ENCODE data around the gene BBC3.

BBC3 gene

DNA sequence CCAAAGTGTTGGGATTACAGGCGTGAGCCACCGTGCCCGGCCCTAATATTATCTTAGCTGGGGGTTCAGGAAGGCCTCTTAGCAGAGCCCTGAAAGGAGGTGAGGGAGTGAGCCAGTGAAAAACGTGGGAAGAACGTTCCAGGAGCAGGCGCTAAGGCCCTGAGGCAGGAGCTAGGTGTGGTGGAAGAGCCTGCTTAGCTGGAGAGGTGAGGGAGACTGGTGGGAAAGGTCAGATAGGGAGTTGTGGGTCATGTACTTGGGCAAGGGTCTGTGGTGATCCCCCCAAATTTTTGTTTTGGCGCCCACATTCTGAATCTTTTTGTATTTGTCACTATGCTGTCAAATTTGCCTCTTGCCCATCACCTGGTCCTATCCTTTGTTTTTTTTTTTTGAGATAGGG lies 38.6 kb upstream of the BBC3 start:
- Histone ChIP-seq H3K79me2 (ENCODE audit: insufficient read depth, low read length) (no peaks in the 10 kb centered on the region), H3K4me2 (ENCODE audit: low read depth, low read length, poor library complexity, severe bottlenecking) (no peak overlapping the region), H4K20me1 (ENCODE audit: low read depth, low read length) (no peaks in the 10 kb centered on the region), H2AFZ (ENCODE audit: low read depth, low read length, severe bottlenecking) (no peak overlapping the region), H3K9me3 (ENCODE audit: insufficient read depth, low read length) (no peaks in the 10 kb centered on the region), H3K9me2 (replicated peaks; ENCODE audit: insufficient read depth, low read length) (no peaks in the 10 kb centered on the region), H3K27me3 (ENCODE audit: low read length) (no peaks in the 10 kb centered on the region), H3K36me3 (ENCODE audit: low read length) (no peaks in the 10 kb centered on the region), H3K27ac (ENCODE audit: low read depth, low read length) (no peak overlapping the region), H3F3A (ENCODE audit: insufficient read depth) (0 out of 2 replicates have a peak, but pooled peaks cover 6% of the 10 kb centered on the region), H3K4me3 (ENCODE audit: insufficient read depth, low read length, poor library complexity, severe bottlenecking) (no peak overlapping the region), H3K9ac (ENCODE audit: low read length) (no peak overlapping the region)
- TF ChIP-seq, protein P1, sequence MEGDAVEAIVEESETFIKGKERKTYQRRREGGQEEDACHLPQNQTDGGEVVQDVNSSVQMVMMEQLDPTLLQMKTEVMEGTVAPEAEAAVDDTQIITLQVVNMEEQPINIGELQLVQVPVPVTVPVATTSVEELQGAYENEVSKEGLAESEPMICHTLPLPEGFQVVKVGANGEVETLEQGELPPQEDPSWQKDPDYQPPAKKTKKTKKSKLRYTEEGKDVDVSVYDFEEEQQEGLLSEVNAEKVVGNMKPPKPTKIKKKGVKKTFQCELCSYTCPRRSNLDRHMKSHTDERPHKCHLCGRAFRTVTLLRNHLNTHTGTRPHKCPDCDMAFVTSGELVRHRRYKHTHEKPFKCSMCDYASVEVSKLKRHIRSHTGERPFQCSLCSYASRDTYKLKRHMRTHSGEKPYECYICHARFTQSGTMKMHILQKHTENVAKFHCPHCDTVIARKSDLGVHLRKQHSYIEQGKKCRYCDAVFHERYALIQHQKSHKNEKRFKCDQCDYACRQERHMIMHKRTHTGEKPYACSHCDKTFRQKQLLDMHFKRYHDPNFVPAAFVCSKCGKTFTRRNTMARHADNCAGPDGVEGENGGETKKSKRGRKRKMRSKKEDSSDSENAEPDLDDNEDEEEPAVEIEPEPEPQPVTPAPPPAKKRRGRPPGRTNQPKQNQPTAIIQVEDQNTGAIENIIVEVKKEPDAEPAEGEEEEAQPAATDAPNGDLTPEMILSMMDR (IDR thresholded peaks at IDR 0.05; ENCODE audit: insufficient read depth, low read length, poor library complexity, severe bottlenecking): no peak
- TF ChIP-seq EZH2phosphoT487 (conservative IDR thresholded peaks at IDR 0.05; ENCODE audit: low read length): no peak

DNA sequence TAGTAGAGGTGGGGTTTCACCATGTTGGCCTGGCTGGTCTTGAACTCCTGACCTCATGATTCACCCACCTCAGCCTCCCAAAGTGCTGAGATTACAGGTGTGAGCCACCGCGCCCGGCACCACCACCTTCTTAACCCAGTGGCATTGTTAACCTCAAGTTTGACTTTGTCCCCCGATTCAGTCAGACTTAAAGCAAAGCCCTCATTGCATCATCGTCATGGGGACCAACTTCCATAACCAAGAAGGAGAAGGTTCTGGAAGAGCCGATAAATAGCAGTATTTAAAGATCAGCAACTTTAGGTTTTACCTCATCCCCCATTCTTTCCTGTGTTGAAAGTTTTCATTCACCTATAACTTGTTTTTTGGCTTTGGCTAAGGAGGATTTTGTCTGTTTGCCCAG lies 37.0 kb upstream of the BBC3 start:
- H3K79me2 ChIP-seq (ENCODE audit: insufficient read depth, low read length): no peaks in the 10 kb centered on the region
- no peaks in the 10 kb centered on the region for H3K36me3 ChIP-seq (ENCODE audit: low read length)
- H3K4me2 ChIP-seq (ENCODE audit: low read depth, low read length, poor library complexity, severe bottlenecking): no peak overlapping the region
- no peak overlapping the region for H3K27ac ChIP-seq (ENCODE audit: low read depth, low read length)
- 0 out of 2 replicates have a peak, but pooled peaks cover 6% of the 10 kb centered on the region for H3F3A ChIP-seq (ENCODE audit: insufficient read depth)
- TF ChIP-seq, protein P1 (IDR thresholded peaks at IDR 0.05; ENCODE audit: insufficient read depth, low read length, poor library complexity, severe bottlenecking): no peak
- H2AFZ ChIP-seq (ENCODE audit: low read depth, low read length, severe bottlenecking): no peak overlapping the region
- no peak overlapping the region for H3K4me3 ChIP-seq (ENCODE audit: insufficient read depth, low read length, poor library complexity, severe bottlenecking)
- no peaks in the 10 kb centered on the region for H3K9me2 ChIP-seq (replicated peaks; ENCODE audit: insufficient read depth, low read length)
- no peaks in the 10 kb centered on the region for H3K27me3 ChIP-seq (ENCODE audit: low read length)
- no peaks in the 10 kb centered on the region for H3K9me3 ChIP-seq (ENCODE audit: insufficient read depth, low read length)
- H3K9ac ChIP-seq (ENCODE audit: low read length): no peak overlapping the region
- no peaks in the 10 kb centered on the region for H4K20me1 ChIP-seq (ENCODE audit: low read depth, low read length)

DNA sequence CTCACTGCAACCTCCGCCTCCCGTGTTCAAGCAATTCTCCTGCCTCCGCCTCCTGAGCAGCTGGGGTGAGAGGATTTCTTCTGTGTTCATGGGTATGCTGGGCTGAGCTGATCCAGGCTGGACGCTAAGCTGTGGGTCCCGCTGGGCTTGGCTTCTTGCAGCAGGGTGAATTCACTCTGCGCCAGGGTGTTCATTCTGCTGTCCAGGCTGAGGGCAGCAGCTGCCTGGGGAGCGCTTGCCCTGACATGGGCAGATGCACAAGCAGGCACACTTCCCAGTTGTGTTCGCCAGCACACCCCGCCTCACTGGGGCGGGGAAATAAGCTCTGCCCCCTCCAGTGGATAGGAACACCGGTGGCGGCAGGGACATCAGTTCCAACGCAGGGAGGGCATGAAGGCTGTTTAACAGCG lies 36.4 kb upstream of the BBC3 start:
- no peaks in the 10 kb centered on the region for H3F3A ChIP-seq (ENCODE audit: insufficient read depth)
- H3K9me3 ChIP-seq (ENCODE audit: insufficient read depth, low read length): no peaks in the 10 kb centered on the region
- H3K4me3 ChIP-seq (ENCODE audit: insufficient read depth, low read length, poor library complexity, severe bottlenecking): no peak overlapping the region
- H3K9me2 ChIP-seq (replicated peaks; ENCODE audit: insufficient read depth, low read length): no peaks in the 10 kb centered on the region
- no peaks in the 10 kb centered on the region for H3K79me2 ChIP-seq (ENCODE audit: insufficient read depth, low read length)
- H3K9ac ChIP-seq (ENCODE audit: low read length): no peak overlapping the region
- no peaks in the 10 kb centered on the region for H3K36me3 ChIP-seq (ENCODE audit: low read length)
- H3K27ac ChIP-seq (ENCODE audit: low read depth, low read length): no peak overlapping the region
- H3K27me3 ChIP-seq (ENCODE audit: low read length): no peaks in the 10 kb centered on the region
- no peak overlapping the region for H2AFZ ChIP-seq (ENCODE audit: low read depth, low read length, severe bottlenecking)
- H3K4me2 ChIP-seq (ENCODE audit: low read depth, low read length, poor library complexity, severe bottlenecking): no peak overlapping the region
- no peak for TF ChIP-seq EZH2phosphoT487 (conservative IDR thresholded peaks at IDR 0.05; ENCODE audit: low read length)
- TF ChIP-seq, protein P1 (IDR thresholded peaks at IDR 0.05; ENCODE audit: insufficient read depth, low read length, poor library complexity, severe bottlenecking): no peak
- no peaks in the 10 kb centered on the region for H4K20me1 ChIP-seq (ENCODE audit: low read depth, low read length)

Data from SU-DHL-6 (cell line).